GM12874 (cell line): ENCODE results near the gene TFAM.

Experiments used
- TF ChIP-seq, protein P1 (sequence below): IDR thresholded peaks from 2 replicates; pipeline ENCODE4 v1.5.1; 2011; ENCODE audit warnings: low read depth, mild to moderate bottlenecking, control low read depth, low read length, moderate library complexity; ENCODE audit not compliant: insufficient read depth

TFAM gene

DNA sequence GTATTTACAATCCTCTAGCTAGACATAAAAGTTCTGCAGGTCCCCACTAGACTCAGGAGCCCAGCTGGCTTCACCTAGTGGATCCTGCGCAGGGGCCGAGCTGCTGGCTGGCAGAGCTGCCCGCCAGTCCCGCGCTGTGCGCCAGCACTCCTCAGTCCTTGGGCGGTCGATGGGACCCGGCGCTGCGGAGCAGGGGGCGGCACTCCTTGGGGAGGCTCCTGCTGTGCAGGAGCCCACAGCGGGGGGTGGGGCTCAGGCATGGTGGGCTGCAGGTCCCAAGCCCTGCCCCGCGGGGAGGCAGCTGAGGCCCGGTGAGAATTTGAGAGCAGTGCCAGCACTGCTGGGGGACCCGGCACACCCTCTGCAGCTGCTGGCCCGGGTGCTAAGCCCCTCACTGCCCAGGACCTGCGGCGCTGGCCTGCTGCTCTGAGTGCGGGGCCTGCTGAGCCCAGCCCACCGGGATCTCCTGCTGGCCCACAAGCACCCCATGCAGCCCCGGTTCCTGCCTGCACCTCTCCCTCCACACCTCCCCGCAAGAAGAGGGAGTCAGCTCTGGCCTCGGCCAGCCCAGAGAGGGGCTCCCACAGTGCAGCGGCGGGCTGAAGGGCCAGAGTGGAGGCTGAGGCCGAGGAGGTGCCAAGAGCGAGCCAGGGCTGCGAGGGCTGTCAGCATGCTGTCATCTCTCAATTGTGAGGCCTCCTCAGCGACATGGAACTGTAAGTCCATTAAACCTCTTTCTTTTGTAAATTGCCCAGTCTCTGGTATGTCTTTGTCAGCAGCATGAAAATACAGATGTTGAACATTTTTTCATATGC is 63.1 kb downstream of the TFAM start:
- TF ChIP-seq, protein P1, sequence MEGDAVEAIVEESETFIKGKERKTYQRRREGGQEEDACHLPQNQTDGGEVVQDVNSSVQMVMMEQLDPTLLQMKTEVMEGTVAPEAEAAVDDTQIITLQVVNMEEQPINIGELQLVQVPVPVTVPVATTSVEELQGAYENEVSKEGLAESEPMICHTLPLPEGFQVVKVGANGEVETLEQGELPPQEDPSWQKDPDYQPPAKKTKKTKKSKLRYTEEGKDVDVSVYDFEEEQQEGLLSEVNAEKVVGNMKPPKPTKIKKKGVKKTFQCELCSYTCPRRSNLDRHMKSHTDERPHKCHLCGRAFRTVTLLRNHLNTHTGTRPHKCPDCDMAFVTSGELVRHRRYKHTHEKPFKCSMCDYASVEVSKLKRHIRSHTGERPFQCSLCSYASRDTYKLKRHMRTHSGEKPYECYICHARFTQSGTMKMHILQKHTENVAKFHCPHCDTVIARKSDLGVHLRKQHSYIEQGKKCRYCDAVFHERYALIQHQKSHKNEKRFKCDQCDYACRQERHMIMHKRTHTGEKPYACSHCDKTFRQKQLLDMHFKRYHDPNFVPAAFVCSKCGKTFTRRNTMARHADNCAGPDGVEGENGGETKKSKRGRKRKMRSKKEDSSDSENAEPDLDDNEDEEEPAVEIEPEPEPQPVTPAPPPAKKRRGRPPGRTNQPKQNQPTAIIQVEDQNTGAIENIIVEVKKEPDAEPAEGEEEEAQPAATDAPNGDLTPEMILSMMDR = no peak
